Measurements from ENCODE around the gene CYB5A. TPM values are rescaled to one million over a fixed set of nuclear protein-coding genes. Genes with fewer than 3 reads are reported as not detected.
"Not testable (repeated sequence)": the region's sequence is repeated elsewhere in the genome, so short reads cannot be mapped to it uniquely, and the experiment has no call there.

The CYB5A gene
- total and polyA plus RNA-seq, 12 donors = 40.4 to 121 (median 76.3) TPM

DNA sequence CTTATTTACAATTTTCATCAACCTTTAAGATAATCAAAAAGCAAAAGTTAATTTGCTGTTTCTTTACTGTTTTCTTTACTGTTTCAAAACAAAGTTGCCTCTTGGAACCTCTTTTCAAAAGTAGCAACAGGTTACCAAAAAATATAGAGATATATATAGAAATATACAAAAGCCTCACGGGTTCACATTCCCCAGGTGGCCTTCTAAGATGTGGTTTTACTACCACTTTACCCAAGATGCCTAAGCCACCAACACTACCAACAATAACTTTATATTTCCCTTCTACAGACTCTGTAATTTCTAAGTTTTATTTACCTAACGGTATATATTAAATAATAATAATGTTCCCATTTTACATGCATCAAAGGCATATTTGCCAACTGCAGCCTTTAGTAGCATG lies 4.9 kb downstream of the CYB5A start:
- WGBS, 2 donors = 96 to 98% methylated on average over 2 of the region's 2 CpGs
- DNase-seq = no peak
- intact Hi-C loops (cut with DNase I) = loop anchor here in 1 of 10 donors (5.0 kb wide), 1 partner anchor 35 kb away; no protein-coding TSS in a partner anchor
- no peaks in the 10 kb centered on the region for H3K36me3 ChIP-seq
- no peak for TF ChIP-seq CTCF (IDR thresholded peaks at IDR 0.05)
- H3K9me3 ChIP-seq = no peaks in the 10 kb centered on the region
- peaks cover 21 to 81% (median 73%) of the 10 kb centered on the region in 9 donors for H3K4me1 ChIP-seq
- no peak for ATAC-seq
- H3K27ac ChIP-seq = peak overlapping the region in 3 of 10 donors; percentile 49 to 94 (median 85)
- H3K27me3 ChIP-seq = no peaks in the 10 kb centered on the region
- H3K4me3 ChIP-seq = no peak overlapping the region

GRCh38 chr18:74286106-74286855 lies 5.5 kb downstream of the CYB5A start:
- Histone ChIP-seq H3K27me3 (no peaks in the 10 kb centered on the region), H3K27ac (peak overlapping the region in 7 of 10 donors; percentile 26 to 94 (median 79)), H3K4me3 (no peak overlapping the region), H3K36me3 (no peaks in the 10 kb centered on the region), H3K9me3 (no peaks in the 10 kb centered on the region), H3K4me1 (peaks cover 23 to 84% (median 73%) of the 10 kb centered on the region in 9 donors)
- 84 to 93% methylated on average over 4 of the region's 4 CpGs for WGBS, 2 donors
- intact Hi-C loops (cut with DNase I) = loop anchor here in 1 of 10 donors (5.0 kb wide), 1 partner anchor 34 kb away; no protein-coding TSS in a partner anchor
- TF ChIP-seq CTCF (IDR thresholded peaks at IDR 0.05) = no peak
- no peak for DNase-seq
- ATAC-seq = no peak

DNA sequence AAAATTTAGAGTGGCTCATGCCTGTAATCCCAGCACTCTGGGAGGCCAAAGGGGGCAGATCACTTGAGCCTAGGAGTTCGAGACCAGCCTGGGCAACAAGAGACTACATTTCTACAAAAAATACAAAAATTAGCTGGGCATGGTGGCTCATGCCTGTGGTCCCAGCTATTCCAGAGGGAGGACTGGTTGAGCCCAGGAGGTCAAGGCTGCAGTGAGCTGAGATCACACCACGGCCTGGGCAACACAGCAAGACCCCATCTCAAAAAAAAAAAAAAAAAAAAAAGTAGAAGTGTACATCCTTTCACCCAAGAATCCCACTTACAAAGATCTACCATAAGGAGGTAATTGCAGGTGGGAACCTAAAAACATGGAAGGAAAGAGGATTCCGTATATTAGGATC lies 6.2 kb downstream of the CYB5A start:
- not testable (repeated sequence) for ATAC-seq
- peak overlapping the region; percentile 77 to 94 (median 82) for H3K27ac ChIP-seq

GRCh38 chr18:74284980-74285355 lies 6.8 kb downstream of the CYB5A start:
- no peaks in the 10 kb centered on the region for H3K27me3 ChIP-seq
- TF ChIP-seq CTCF (IDR thresholded peaks at IDR 0.05) = no peak
- H3K9me3 ChIP-seq = no peaks in the 10 kb centered on the region
- ATAC-seq (peak in 3 of 8 donors; percentile 5 to 9 (median 8)), DNase-seq (no peak)
- 91 to 96% methylated on average over 1 of the region's 1 CpG for WGBS, 2 donors
- peaks cover 0 to 3% (median 0%) of the 10 kb centered on the region in 9 donors for H3K36me3 ChIP-seq
- peak overlapping the region; percentile 77 to 94 (median 82) for H3K27ac ChIP-seq
- peaks cover 26 to 80% (median 60%) of the 10 kb centered on the region in 9 donors for H3K4me1 ChIP-seq
- peak overlapping the region in 3 of 10 donors; percentile 1 to 29 (median 27) for H3K4me3 ChIP-seq
- intact Hi-C loops (cut with DNase I) = loop anchor here in 1 of 10 donors (5.0 kb wide), 1 partner anchor 33 kb away; no protein-coding TSS in a partner anchor

More for the DNA sequence above, 6.2 kb downstream of the CYB5A start:
- not testable (repeated sequence) for H3K9me3 ChIP-seq, H3K36me3 ChIP-seq, H3K27me3 ChIP-seq, DNase-seq
- intact Hi-C loops (cut with DNase I) = loop anchor here in 1 of 10 donors (5.0 kb wide), 1 partner anchor 33 kb away; no protein-coding TSS in a partner anchor
- WGBS, 2 donors = 73 to 96% methylated on average over 3 of the region's 3 CpGs
- Histone ChIP-seq H3K4me3 (peak overlapping the region in 1 of 10 donors; percentile 1), H3K4me1 (peaks cover 26 to 84% (median 66%) of the 10 kb centered on the region in 9 donors)

Measured in heart right ventricle (tissue), 16 donors.